GM19035 (cell line): ENCODE results near the gene CYREN.
A peak's percentile ranks its signal among the peaks of the same experiment; 100 is the strongest.
"Not testable (repeated sequence)": the region's sequence is repeated elsewhere in the genome, so short reads cannot be mapped to it uniquely, and the experiment has no call there.

Experiments used
- ATAC-seq: cut with Tn5 transposase; IDR thresholded peaks from one replicate; pipeline ENCODE4 v1.9.1; 2021; ENCODE audit not compliant: unreplicated experiment

Gene CYREN

DNA sequence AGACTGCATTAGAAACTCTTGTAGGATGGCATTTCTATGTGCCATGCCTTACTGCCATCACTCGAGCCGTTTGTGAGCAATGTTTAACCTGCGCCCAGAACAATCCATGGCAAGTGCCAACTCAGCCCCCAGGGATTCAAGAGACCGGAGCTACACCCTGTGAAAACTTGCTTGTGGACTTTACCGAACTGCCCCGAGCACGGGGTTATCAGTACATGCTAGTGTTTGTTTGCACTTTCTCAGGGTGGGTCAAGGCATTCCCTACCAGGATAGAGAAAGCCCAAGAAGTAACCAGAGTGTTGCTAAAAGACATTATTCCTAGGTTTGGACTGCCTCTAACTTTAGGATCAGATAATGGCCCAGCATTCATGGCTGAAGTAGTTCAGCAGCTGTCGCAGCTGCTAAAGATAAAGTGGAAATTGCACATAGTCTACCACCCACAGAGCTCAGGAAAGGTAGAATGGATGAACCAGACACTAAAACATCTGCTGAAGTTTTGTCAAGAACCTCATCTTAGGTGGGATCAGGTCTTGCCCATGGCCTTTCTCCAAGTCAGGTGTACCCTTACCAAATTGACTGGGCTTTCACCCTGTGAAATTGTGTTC lies 8.9 kb upstream of the CYREN start:
- ATAC-seq, result no peak

DNA sequence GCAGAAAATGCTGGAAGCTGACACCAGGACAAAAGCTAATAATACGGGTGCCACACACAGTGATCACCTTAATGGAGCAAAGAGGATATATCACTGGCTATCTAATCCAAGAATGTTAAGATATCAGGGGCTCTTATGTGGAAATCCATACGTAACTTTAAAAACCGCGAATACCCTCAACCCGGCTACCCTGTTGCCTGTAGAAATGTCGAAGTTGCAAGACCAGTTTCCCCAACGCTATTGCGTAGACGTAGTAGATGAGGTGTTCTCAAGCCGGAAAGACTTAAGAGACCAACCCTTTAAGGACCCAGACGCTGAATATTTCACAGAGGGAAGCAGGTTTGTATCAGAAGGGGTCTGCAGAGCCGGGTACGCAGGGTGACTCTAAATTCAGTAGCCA lies 7.9 kb upstream of the CYREN start:
- no peak for ATAC-seq

DNA sequence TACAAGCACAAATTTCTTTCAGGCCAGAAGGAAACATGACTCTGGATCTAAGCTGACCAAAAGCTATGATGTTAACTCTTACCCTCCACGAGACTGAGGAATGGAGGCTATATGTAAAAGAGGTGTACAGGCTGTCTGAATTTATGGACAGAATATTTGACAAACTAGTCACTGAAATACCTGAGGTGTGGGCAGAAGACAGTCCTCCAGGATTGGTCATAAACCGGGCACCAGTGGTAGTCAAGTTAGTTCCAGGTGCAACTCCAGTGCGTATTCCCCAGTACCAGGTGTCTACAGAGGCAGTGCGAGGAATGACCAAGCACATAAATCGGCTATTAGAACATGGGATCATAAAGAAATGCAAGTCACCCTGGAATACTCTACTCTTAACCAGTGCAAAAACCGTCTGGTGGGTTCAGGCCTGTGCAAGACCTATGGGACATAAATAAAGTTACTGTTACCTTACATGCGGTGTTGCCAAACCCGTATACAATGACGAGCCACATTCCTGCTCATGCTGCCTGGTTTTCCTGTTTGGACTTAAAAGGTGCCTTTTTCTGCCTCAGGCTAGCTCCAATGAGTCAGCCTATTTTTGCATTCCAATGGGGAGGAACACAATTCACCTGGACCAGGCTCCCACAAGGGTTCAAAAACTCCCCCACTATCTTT lies 6.7 kb upstream of the CYREN start:
- ATAC-seq, result no peak

DNA sequence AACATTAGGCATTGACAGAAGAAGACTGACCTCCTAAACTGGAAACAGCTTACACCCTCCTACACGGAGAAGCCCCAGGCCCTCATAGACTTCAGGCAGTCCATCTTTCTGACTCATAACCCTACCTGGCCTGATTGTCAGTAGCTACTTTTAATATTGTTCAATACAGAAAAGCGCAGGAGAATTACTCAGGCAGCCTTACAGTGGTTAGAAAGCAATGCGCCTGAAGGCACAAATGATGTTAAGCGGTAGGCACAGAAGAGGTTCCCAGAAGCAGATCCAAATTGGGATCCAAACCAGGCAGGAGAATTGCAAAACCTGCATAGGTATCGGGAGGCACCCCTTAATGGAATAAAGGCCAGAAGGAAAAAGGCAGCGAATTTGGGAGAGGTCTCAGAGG lies 5.4 kb upstream of the CYREN start:
- no peak for ATAC-seq

DNA sequence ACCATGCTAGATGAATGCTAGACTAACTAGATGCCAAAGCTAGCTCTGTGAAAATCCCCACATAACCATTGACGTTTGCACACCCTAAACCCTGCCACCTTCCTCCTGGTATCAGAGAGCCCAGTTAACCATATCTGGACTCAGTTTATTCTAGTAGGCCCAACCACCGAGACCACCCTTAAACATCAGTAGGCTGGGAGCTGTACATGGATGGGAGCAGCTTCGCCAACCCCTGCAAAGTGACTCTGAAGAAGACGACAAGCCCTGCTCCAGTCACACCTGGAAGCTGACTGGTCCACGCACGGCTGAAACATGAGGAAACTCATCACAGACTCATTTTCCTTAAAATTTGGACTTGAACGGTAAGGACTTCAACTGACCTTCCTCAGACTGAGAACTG lies 4.4 kb upstream of the CYREN start:
- no peak for ATAC-seq

DNA sequence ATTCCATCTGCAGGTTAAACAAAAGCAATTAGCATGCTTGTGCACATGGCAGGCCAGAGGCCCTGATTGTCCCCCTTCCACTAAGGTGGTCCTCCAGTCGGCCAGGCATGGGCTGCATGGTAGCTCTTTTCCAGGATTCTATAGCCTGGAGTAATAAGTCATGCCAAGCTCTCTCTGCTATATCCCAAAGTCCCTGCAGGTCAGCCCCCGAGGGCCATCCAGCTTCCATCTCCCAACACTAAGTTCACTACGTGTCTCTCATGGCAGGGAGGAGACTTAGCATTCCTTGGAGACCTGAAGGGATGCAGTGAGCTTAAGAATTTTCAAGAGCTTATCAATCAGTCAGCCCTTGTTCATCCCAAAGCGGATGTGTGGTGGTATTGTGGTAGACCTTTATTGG lies 3.4 kb upstream of the CYREN start:
- ATAC-seq, result not testable (repeated sequence)

DNA sequence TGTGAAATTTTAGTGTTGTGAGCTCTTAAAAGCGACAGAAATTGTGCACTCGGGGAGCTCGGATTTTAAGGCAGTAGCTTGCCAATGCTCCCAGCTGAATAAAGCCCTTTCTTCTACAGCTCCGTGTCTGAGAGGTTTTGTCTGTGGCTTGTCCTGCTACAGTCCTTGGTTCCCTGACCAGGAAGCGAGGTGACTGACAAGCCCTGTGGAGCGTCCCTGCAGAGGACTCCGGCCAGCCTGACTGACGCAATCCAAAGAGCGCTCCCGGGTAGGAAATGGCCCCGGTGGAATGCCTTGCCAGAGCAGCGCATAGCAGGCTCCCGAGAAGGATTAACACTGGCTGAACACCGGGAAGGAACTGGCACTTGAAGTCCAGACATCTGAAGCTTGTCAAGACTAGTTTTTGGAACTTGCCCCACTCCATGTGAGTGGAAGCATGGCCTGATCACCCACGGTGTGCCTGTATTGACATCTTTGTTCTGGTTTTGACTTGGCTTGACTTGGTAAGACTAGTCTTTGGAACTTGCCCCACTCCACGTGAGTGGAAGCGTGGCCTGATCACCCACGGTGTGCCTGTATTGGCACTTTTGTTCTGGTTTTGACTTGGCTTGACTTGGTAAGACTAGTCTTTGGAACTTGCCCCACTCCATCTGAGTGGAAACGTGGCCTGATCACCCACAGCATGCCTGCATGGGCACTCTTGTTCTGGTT lies 1.2 kb upstream of the CYREN start:
- ATAC-seq, result not testable (repeated sequence)

DNA sequence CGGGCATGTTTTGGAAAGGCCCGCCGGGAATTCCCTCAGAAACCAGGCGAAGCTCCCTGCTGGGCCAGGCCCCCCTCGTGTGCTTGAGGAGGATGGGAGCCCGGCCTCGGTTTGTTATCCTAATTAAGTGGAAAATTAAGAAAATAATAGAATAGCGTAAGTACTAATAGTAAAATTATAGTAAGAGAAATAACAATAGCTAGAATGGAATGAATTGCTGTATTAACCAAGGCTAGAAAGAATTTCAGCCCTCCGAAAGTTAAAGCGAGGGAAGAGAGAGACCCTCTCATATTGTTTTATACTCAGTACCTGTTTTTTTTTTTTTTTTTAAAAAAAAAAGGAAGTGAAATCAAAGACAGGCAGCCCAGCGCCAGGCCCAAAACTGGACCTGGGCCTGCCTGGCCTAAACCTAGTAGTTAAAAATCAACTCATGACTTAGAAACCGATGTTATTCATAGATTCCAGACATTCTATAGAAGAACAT lies 533 bp upstream of the CYREN start:
- ATAC-seq, result peak; percentile 31

DNA sequence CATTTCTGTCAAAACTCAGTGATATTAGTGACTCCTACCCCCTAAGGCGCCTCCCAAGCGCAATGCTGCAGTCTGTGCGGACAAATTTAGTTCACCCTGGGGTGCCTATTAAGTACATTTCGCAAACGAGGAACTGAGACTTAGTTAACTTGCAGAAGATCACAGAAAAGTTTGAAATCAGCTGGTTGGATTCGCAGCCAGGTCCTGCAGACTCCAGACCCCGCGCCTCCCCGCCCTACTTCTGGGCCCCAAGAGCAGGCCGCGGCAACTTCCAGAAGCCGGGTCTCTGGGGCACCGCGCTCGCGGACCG lies 588 bp downstream of the CYREN start:
- peak; percentile 20 for ATAC-seq

DNA sequence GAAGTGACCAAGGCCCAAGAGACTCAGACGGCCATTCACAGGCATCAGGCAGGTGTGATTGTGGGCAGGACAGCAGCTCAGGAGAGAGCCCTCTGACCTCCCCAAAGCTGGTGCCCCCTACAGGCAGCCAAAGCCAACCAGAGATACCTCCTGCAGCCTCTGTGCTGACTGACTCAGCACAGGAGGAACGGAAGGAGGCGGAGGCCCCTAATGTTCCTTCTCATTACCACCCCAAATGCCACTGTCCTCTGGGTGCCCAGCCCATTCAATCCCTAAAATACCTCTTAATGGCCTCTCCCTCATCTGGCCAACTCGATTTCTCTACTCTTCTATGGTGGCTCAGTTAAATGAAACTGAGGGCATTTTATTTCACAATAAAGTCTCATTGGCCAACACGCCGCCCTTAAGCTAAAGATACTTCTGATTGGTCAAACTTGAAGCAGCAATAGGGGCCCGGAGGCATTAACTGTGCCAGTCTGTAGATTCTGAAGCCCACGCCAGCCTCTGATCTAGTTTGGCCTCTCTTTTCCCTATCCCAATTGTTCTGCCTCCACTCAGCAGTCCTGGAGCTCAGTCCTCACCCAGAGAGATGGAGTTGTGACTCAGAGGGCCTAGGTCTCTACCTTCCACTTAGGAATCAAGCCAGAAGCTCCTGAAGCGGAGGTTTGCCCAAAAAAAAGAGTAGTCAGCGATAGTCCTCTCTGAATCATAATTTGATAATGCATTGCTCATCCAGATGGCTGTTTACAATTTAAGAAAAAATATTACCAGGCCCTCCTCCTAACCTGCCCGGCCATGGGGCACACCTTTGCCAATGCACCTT lies 1.2 kb downstream of the CYREN start:
- ATAC-seq, result peak; percentile 45

DNA sequence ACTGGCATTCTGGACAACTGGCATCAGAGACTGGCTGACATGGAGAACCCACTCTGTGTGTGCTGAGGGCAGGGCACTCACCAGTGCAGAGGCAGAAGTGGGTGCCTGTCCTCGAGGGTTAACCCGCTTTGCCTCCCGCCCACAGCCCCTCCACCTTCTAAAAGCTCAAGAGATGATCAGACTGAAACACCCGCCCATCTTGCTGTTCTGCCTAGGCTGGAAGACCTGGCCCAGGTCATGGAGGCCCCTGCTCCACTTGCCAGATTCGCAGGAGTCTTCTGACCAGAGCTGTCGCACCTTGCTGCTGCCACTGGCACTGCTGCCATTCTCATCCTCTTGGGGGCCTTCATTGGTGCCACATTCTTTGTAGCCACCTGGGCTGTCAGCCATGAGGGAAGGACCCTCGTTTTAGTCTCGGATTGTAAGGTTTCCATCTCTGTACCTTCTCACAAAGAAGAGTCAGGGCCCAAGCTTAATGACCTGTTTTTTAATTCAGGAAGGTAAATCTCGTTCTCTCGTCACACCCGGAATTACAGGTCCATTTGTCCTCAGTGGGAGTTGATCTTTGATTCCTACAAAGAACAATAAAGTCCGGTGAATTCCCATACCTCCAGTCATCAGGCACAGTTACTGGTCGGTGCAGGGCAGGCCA lies 1.9 kb downstream of the CYREN start:
- no peak for ATAC-seq

DNA sequence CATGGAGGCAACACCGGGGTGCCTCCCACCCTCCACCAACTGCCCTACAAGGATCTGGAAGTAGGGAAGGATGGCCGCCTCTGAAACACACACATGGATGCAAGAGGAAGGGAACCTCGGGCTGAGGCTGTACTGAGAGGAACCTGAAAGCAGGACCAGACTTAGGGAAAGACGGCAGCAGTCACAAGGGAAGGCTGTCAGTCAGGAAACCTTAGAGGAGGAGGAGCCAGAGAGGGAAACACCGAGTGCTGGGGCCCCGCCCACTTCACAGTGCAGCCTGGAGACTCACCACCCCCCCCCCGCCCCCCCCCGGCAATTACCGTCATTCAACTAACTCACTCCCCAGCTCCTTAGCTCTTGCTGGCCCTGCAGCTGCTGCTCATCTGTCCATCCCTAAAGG lies 2.5 kb downstream of the CYREN start:
- ATAC-seq, result no peak

DNA sequence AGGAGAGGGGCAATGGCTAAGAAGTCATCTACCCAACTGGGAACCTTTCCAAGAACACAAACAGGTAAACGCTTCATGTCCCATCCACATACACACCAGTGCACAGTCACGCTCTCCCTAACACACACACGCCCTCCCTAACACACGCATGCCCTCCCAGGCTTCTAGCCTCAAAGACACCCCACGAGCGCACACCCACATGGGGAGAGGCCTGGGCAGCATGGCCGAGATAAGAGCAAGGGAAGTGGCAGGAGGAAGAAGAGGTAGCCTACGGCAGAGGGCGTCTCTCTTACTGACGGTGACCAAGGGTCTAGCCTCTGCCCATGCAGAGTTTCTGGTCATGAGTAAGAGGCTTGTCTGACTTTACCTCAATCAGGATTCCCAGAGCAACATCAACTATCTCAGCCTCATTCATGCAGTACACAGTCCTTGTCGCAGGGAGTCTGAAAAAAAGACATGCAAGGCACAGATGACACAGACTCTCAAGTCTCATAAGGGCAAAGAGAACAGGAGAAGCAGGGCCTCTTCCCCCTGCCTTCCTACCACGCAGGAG lies 3.1 kb downstream of the CYREN start:
- no peak for ATAC-seq

DNA sequence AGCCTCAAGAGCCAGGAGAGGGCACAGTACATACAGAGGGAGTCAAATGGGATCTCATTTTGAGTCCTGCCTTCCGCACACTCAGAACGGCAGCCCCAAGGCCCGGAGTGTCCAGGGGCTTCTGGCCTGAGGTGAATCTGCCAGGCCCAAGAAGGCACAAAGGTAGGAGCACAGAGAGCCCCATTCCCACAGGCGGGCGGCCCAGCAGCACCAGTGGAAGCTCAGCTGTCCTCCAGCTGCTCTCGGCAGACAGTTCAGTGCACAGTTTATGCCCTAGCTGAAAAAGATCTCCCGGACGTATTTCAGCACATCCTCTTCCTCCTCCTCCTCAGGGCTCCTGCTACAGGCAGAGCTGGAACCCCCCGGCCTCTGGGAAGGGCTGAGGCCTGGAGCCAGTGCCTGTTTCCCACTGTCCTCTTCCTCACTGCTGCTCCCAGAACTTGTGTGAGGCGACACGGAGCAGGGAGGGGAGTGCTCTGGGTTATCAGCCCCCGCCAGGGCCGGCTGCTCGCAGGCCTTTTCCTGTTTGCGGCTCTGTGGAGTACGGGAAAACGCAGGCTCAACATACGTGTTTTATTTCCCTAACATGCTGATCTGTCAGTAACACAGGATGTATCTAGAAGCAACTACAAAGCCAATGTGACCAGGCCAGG lies 4.0 kb downstream of the CYREN start:
- ATAC-seq, result no peak

DNA sequence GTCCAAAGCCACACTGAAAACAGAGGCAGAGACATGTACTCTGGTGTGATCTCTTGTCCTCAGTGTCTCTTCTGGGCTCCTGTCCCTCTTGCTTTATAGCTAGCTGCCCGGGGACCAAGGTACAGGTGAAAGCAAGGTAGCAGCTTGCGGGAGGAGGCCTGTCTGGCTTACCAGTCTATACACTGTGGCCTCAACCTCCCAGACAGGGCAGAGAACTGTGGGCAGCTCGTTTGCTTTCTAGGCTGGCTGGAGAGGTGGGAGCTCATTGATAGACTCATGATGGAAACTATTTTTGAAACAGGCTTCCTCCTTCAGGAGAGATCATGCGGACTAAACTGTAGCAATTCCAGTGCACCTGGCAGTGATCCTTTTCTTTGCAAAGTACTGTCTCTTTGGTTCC lies 4.6 kb downstream of the CYREN start:
- ATAC-seq, result no peak

DNA sequence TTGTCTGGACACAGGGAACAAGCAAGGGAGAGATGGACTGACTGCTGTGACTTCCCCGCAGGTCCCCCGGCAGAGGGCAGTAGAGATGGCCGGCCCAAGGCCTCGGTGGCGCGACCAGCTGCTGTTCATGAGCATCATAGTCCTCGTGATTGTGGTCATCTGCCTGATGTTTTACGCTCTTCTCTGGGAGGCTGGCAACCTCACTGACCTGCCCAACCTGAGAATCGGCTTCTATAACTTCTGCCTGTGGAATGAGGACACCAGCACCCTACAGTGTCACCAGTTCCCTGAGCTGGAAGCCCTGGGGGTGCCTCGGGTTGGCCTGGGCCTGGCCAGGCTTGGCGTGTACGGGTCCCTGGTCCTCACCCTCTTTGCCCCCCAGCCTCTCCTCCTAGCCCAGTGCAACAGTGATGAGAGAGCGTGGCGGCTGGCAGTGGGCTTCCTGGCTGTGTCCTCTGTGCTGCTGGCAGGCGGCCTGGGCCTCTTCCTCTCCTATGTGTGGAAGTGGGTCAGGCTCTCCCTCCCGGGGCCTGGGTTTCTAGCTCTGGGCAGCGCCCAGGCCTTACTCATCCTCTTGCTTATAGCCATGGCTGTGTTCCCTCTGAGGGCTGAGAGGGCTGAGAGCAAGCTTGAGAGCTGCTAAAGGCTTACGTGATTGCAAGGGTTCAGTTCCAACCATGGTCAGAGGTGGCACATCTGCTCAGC lies 6.0 kb downstream of the CYREN start:
- no peak for ATAC-seq

DNA sequence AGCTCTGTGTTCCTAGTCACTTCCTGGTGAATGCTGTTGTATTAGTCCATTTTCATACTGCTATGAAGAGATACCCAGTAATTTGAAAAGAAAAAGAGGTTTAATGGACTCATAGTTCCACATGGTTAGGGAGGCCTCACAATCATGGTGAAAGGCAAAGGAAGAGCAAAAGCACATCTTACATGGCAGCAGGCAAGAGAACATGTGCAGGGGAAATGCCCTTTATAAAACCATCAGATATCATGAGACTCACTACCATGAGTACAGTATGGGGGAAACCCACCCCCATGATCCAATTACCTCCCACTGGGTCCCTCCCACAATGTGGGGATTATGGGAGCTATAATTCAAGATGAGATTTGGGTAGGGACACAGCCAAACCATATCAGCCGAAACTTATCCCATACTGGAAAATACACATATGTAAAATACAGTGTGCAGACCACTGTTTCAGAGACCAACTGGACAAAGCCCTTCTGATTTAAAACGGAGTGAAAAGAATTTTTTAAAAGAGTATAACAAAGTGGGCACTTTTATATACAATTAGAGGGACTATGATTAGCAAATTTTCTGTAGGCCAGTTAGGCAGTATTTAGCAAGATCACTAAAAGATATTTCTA lies 8.0 kb downstream of the CYREN start:
- ATAC-seq, result no peak

DNA sequence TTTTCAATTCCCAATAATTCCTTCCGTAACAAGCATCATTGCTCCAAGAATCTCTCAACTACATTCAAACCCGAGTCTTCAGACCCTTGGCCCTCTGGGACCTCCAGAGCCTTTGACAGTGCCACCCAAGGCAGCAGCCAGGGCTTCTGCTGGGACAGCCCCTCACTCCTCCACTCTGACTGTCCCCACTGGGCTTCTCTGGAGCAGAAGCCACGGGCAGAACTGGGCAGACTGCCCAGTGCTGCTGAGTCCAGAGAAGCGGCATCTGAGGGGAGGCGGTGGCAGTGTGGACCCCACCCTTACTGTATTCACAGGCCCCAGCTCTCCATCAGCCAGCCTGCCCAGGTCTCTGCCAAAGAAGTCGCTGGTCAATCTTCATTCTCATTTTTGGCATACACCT lies 8.8 kb downstream of the CYREN start:
- ATAC-seq, result no peak
